Measurements from ENCODE around the gene MYO7B.

- no peak for TF ChIP-seq CTCF (IDR thresholded peaks at IDR 0.05)
- TF ChIP-seq POLR2A (IDR thresholded peaks at IDR 0.05) = no peak
Measured at GRCh38 chr2:127626175-127626574, 90.7 kb downstream of the MYO7B start.

Data from tibial nerve (tissue), 3 donors.